SK-N-SH (cell line): ENCODE data around the gene G3BP1. TPM values are rescaled to one million over a fixed set of nuclear protein-coding genes. Genes with fewer than 3 reads are reported as not detected.
"Not testable (repeated sequence)": the region's sequence is repeated elsewhere in the genome, so short reads cannot be mapped to it uniquely, and the experiment has no call there.

Experiments used
- CTCF ChIA-PET: fragments of 300-600, 350-600 bp; formaldehyde crosslinking; extraction: SDS; loops from one replicate; lab custom pipeline; 2021; lab: Yijun Ruan, JAX
- POLR2A ChIA-PET: fragments of 350-600 bp; sonication (Branson Sonifier 250); formaldehyde crosslinking; extraction: SDS; loops from one replicate; lab custom pipeline; 2020; ENCODE audit warnings: antibody characterized with exemption, inconsistent platforms; lab: Yijun Ruan, JAX
- DNase-seq: peaks from one replicate; pipeline ENCODE4 v3.0.0; 2012
- H2AFZ ChIP-seq: fragments of 200-600 bp; sonication (generic); 2 replicates; pipeline ENCODE4 v1.8.1; 2016; ENCODE audit warnings: antibody characterized with exemption, mild to moderate bottlenecking, low read depth
- H3F3A ChIP-seq: fragments of 200-600 bp; sonication (generic); replicated peaks from 2 replicates; pipeline ENCODE3; 2016; ENCODE audit warnings: antibody characterized with exemption, mild to moderate bottlenecking; ENCODE audit not compliant: insufficient read depth
- H3K27ac ChIP-seq, 2 experiments: fragments of 200-500 bp in 1 of 2; fragments of 200-600 bp in 1 of 2; sonication (Bioruptor generic) in 1 of 2; sonication (generic), shearing (Covaris generic) in 1 of 2; 2 replicates each; pipeline versions ENCODE4 v1.5.1 to v1.6.1; 2014 to 2016; ENCODE audit warnings: low read depth in 2 of 2, inconsistent platforms in 1 of 2, low read length in 1 of 2, mild to moderate bottlenecking in 1 of 2, mixed read lengths in 1 of 2
- H3K27me3 ChIP-seq: fragments of 200-600 bp; sonication (generic), shearing (Covaris generic); 2 replicates; pipeline ENCODE4 v1.6.1; 2016; ENCODE audit warnings: mixed run types; ENCODE audit not compliant: insufficient read depth
- H3K36me3 ChIP-seq, 2 experiments: fragments of 200-500 bp in 1 of 2; fragments of 200-600 bp in 1 of 2; sonication (Bioruptor generic) in 1 of 2; sonication (generic) in 1 of 2; replicated peaks in 1 of 2; 2 replicates each; pipeline versions ENCODE3 to v1.5.1; 2014 to 2016; ENCODE audit warnings: low read length in 1 of 2, mild to moderate bottlenecking in 1 of 2; ENCODE audit not compliant: insufficient read depth in 2 of 2, control insufficient read depth in 1 of 2
- H3K4me1 ChIP-seq, 2 experiments: fragments of 200-500 bp in 1 of 2; fragments of 200-600 bp in 1 of 2; sonication (Bioruptor generic) in 1 of 2; sonication (generic), shearing (Covaris generic) in 1 of 2; 2 replicates each; pipeline versions ENCODE4 v1.5.1 to v1.6.1; 2014 to 2016; ENCODE audit warnings: low read depth in 1 of 2, low read length in 1 of 2, mixed run types in 1 of 2; ENCODE audit not compliant: insufficient read depth in 2 of 2, control insufficient read depth in 1 of 2
- H3K4me2 ChIP-seq: fragments of 200-600 bp; sonication (generic), shearing (Covaris generic); 2 replicates; pipeline ENCODE4 v1.6.1; 2017; ENCODE audit warnings: mixed run types
- H3K4me3 ChIP-seq, 2 experiments: fragments of 200-500 bp in 1 of 2; fragments of 200-600 bp in 1 of 2; sonication (Bioruptor generic) in 1 of 2; sonication (generic), shearing (Covaris generic) in 1 of 2; 2 replicates each; pipeline versions ENCODE4 v1.5.1 to v1.8.1; 2014 to 2016; ENCODE audit warnings: low read depth in 2 of 2, inconsistent platforms in 1 of 2, low read length in 1 of 2, mild to moderate bottlenecking in 1 of 2, mixed read lengths in 1 of 2, moderate library complexity in 1 of 2
- H3K79me2 ChIP-seq: fragments of 200-600 bp; sonication (generic); 2 replicates; pipeline ENCODE4 v1.8.1; 2017; ENCODE audit warnings: mild to moderate bottlenecking; ENCODE audit not compliant: insufficient read depth
- H3K9ac ChIP-seq: fragments of 200-600 bp; sonication (generic); 2 replicates; pipeline ENCODE4 v1.6.1; 2017; ENCODE audit warnings: mixed run types
- H3K9me2 ChIP-seq: fragments of 200-600 bp; sonication (generic); 2 replicates; pipeline ENCODE4 v1.6.1; 2017; ENCODE audit warnings: mixed run types
- H3K9me3 ChIP-seq: fragments of 200-600 bp; sonication (generic); 2 replicates; pipeline ENCODE4 v1.6.1; 2017; ENCODE audit warnings: mixed run types, mild to moderate bottlenecking, moderate library complexity
- H4K20me1 ChIP-seq: fragments of 200-600 bp; sonication (generic); 2 replicates; pipeline ENCODE4 v1.6.1; 2017; ENCODE audit warnings: mild to moderate bottlenecking, mixed run types; ENCODE audit not compliant: insufficient read depth
- CTCF ChIP-seq: fragments of 200-600 bp; sonication (generic); IDR thresholded peaks from 2 replicates; pipeline ENCODE4 v1.6.1; 2017; ENCODE audit warnings: antibody characterized with exemption, mild to moderate bottlenecking, moderate library complexity
- GABPA ChIP-seq: IDR thresholded peaks from 2 replicates; pipeline ENCODE4 v1.4.0; 2012; ENCODE audit warnings: low read depth, mild to moderate bottlenecking
- GATA2 ChIP-seq: sonication (generic); formaldehyde crosslinking; IDR thresholded peaks from 2 replicates; pipeline ENCODE4 v1.5.0; 2020; ENCODE audit warnings: mild to moderate bottlenecking, missing genetic modification reagents
- MEF2A ChIP-seq: IDR thresholded peaks from 2 replicates; pipeline ENCODE4 v1.4.0; 2012; ENCODE audit warnings: low read depth, borderline replicate concordance
- NFIC ChIP-seq: IDR thresholded peaks from 2 replicates; pipeline ENCODE4 v1.4.0; 2012; ENCODE audit warnings: borderline replicate concordance
- NRF1 ChIP-seq: IDR thresholded peaks from 2 replicates; pipeline ENCODE4 v1.6.1; 2012; ENCODE audit warnings: low read depth, mild to moderate bottlenecking, low read length
- RAD21 ChIP-seq: IDR thresholded peaks from 2 replicates; pipeline ENCODE4 v1.6.1; 2012; ENCODE audit warnings: mild to moderate bottlenecking, low read length
- REST ChIP-seq: IDR thresholded peaks from 2 replicates; pipeline ENCODE4 v1.6.1; 2012; ENCODE audit warnings: mild to moderate bottlenecking, low read depth, low read length, moderate library complexity
- TAF1 ChIP-seq: IDR thresholded peaks from 2 replicates; pipeline ENCODE4 v1.6.1; 2012; ENCODE audit warnings: low read depth, mild to moderate bottlenecking, low read length, moderate library complexity, borderline replicate concordance
- TCF12 ChIP-seq: IDR thresholded peaks from 2 replicates; pipeline ENCODE4 v1.4.0; 2012
- TEAD4 ChIP-seq: IDR thresholded peaks from 2 replicates; pipeline ENCODE4 v1.4.0; 2012; ENCODE audit warnings: mild to moderate bottlenecking, borderline replicate concordance; ENCODE audit not compliant: insufficient read depth
- WGBS: methylation state at CpG from one replicate; pipeline ENCODE4 v1.1.6; 2017; ENCODE audit warnings: low lambda C conversion rate; 5-methylcytosine and 5-hydroxymethylcytosine counted together
- polyA plus RNA-seq, 3 experiments: library from polyadenylated mRNA; depleted of rRNA; stranded (reverse); fragments of >200 nt; gene quantifications; 2 replicates each; pipeline ENCODE4 v1.2.3, GENCODE V29; 2012
- TF ChIP-seq, protein P1 (sequence below): IDR thresholded peaks from 2 replicates; pipeline ENCODE4; 2012

Gene G3BP1
- polyA plus RNA-seq, 1 of the 3 experiments (the other 2 are of a cell fraction): 21.7 TPM

- H3K9me2 ChIP-seq, H3F3A ChIP-seq, H3K36me3 ChIP-seq, H3K79me2 ChIP-seq, DNase-seq, H3K4me3 ChIP-seq, H3K4me2 ChIP-seq, H3K27me3 ChIP-seq, POLR2A ChIA-PET, H2AFZ ChIP-seq, H3K4me1 ChIP-seq, H3K27ac ChIP-seq, H4K20me1 ChIP-seq, H3K9ac ChIP-seq: not testable (repeated sequence)
- H3K9me3 ChIP-seq: peaks cover 12% of the 10 kb centered on the region; the same call in 1 of the 2 replicates
- 94% methylated on average over 4 of the region's 4 CpGs for WGBS
- CTCF ChIA-PET: interaction anchor here (1.3 kb wide), 1 partner anchor 310 kb away, joined by 4 read pairs; no protein-coding TSS in a partner anchor
Measured at GRCh38 chr5:151832843-151833242, 61.1 kb downstream of the G3BP1 start.

DNA sequence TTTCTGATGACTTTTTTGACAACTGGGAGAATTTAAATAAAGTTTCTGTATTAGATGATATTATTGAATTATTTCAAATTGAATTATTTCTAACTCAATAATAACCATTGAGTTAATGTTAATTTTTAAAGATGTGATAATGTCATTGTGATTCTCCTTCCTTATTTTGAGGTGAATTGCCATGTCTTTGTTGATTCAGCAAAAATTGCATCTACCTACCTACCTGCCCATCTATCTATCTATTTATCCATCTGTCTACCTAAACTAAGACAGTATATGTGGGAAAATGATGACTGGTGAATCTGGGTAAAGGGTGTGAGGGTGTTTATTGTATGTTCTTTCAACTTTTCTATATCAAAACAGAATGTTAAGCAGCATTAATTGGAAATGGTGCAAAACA lies 75.0 kb downstream of the G3BP1 start:
- Histone ChIP-seq H3K36me3 (no peaks in the 10 kb centered on the region), H3K9me2 (no peaks in the 10 kb centered on the region), H3K4me1 (no peaks in the 10 kb centered on the region), H3K79me2 (no peaks in the 10 kb centered on the region), H3K27ac (no peak overlapping the region), H3K27me3 (no peaks in the 10 kb centered on the region), H3K9me3 (no peaks in the 10 kb centered on the region)
- CTCF ChIA-PET: no interaction called here
- no peak for TF ChIP-seq NRF1
- no peak for TF ChIP-seq REST
- no peak for TF ChIP-seq GABPA
- TF ChIP-seq CTCF: no peak
- TF ChIP-seq TEAD4: no peak
- no peak for TF ChIP-seq MEF2A
- TF ChIP-seq NFIC: no peak
- TF ChIP-seq TCF12: no peak
- TF ChIP-seq TAF1: no peak
- TF ChIP-seq, protein P1, sequence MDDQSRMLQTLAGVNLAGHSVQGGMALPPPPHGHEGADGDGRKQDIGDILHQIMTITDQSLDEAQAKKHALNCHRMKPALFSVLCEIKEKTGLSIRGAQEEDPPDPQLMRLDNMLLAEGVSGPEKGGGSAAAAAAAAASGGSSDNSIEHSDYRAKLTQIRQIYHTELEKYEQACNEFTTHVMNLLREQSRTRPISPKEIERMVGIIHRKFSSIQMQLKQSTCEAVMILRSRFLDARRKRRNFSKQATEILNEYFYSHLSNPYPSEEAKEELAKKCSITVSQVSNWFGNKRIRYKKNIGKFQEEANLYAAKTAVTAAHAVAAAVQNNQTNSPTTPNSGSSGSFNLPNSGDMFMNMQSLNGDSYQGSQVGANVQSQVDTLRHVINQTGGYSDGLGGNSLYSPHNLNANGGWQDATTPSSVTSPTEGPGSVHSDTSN: no peak
- TF ChIP-seq GATA2 (CRISPR knock-in tag): no peak
- TF ChIP-seq RAD21: no peak
- TF ChIP-seq, all 33 proteins: peak for 0
- Histone ChIP-seq H3K9ac (no peak overlapping the region), H3K4me2 (no peak overlapping the region), H4K20me1 (no peaks in the 10 kb centered on the region), H2AFZ (no peak overlapping the region), H3F3A (no peaks in the 10 kb centered on the region), H3K4me3 (no peak overlapping the region)
- DNase-seq: no peak
- POLR2A ChIA-PET: no interaction called here
